K562 treated with DMSO at 1 percent for 4 hours (cell line): ENCODE measurements around the gene ADCYAP1R1. TPM values are rescaled to one million over a fixed set of nuclear protein-coding genes. Genes with fewer than 3 reads are reported as not detected.

Experiments used
- total RNA-seq: library from RNA; unstranded; fragments of 300-600 nt; gene quantifications from 2 replicates; pipeline ENCODE4 v1.2.3, GENCODE V29; 2022; ENCODE audit not compliant: insufficient read depth

Gene ADCYAP1R1
- not detected in 2 replicates for total RNA-seq

DNA sequence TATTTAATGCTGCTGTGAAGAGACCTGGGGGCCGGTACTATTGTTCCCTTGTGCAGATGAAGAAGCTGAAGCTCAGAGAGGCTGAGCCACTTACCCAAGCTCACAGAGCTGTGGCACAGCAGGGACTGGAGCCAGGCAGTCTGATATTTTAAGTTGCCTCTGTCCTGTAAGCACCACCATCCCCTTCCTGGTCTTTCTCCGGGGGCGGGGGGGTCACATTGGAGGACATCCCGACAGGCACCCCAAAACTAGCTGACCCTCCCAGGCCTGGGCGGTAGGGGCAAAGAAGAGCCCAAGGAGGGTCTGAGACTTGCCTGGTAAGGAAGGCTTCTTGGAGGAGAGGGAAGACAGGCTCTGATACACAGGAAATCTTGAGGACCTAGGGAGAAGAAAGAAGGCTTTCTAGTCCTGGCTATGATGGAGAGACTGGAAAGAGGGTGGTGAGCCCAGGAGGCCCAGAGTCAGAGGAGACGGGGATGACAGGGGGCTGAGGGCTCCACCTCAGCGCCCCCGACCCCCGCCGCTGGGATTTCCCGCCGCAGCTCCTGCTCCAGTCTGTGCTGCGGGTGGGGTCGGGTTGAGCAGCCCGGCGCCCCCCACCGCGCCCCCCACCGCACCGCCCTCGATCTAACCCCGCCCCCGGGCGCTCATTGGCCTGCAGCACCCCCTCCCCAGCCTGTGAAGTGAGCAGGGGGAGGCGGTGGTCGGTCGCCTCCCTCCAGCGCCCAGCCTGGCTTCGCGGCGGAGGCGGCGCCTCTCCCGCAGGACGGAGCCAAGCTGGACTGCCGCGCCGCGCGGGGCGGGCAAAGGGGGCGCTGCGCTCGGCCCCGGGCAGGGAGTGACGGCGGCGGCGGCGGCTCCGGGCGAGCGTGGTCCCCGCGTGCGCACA, at the start of gene ADCYAP1R1:
ADCYAP1R1 (plus strand) TSS at position 711 of the 889 bp plus-strand sequence. CDS start 10,957 bp downstream, outside the sequence.

Other genes with a start within 250 kb of the ADCYAP1R1 start
- 1.2 and 2.5 TPM in 2 replicates for gene AQP1, start 140.5 kb upstream of the ADCYAP1R1 start, total RNA-seq
- gene GHRHR, start 88.4 kb upstream of the ADCYAP1R1 start, total RNA-seq = not detected in 2 replicates